Erythroblast (primary cell): ENCODE results near the gene SLIT1.
A peak's percentile ranks its signal among the peaks of the same experiment; 100 is the strongest.

Experiments
- DNase-seq, 2 experiments: peaks; one replicate each; lab custom pipeline; 2025; lab: John Stamatoyannopoulos, UW
- GATA1 ChIP-seq: IDR thresholded peaks from 2 replicates; pipeline ENCODE4 v1.6.1; 2011; ENCODE audit warnings: low read depth, mild to moderate bottlenecking, control low read depth, low read length, moderate library complexity
- POLR2A ChIP-seq: IDR thresholded peaks from 2 replicates; pipeline ENCODE4 v1.6.1; 2011; ENCODE audit warnings: mild to moderate bottlenecking, low read length

SLIT1 gene

GRCh38 chr10:97185326-97186058, at the start of gene SLIT1:
Gene SLIT1, minus strand, starts transcription at chr10:97185959. Its CDS starts 285 bp downstream, at chr10:97185674.
- DNase-seq: no peak
- TF ChIP-seq GATA1 (no peak), POLR2A (no peak)

- TF ChIP-seq GATA1 (no peak), POLR2A (no peak)
- no peak for DNase-seq
These were observed 49.6 kb upstream of the SLIT1 start for GRCh38 chr10:97235353-97235752.

GRCh38 chr10:97234400-97234799, 48.6 kb upstream of the SLIT1 start:
- TF ChIP-seq POLR2A (no peak), GATA1 (no peak)
- peak; percentile 59 to 63 for DNase-seq

GRCh38 chr10:97230146-97230545, 44.4 kb upstream of the SLIT1 start:
- no peak for DNase-seq

GRCh38 chr10:97229322-97230015, 43.7 kb upstream of the SLIT1 start:
- TF ChIP-seq GATA1: no peak
- TF ChIP-seq POLR2A: no peak
- no peak for DNase-seq

More at GRCh38 chr10:97230146-97230545, 44.4 kb upstream of the SLIT1 start:
- no peak for TF ChIP-seq GATA1
- TF ChIP-seq POLR2A: no peak

GRCh38 chr10:97228775-97229157, 43.0 kb upstream of the SLIT1 start:
- DNase-seq: no peak
- TF ChIP-seq GATA1: no peak
- no peak for TF ChIP-seq POLR2A

GRCh38 chr10:97228130-97228774, 42.5 kb upstream of the SLIT1 start:
- TF ChIP-seq GATA1: no peak
- no peak for TF ChIP-seq POLR2A
- no peak for DNase-seq

- DNase-seq: no peak
- TF ChIP-seq GATA1 (no peak), POLR2A (no peak)
These were observed 40.6 kb upstream of the SLIT1 start for GRCh38 chr10:97226398-97226797.

GRCh38 chr10:97224483-97225435, 39.0 kb upstream of the SLIT1 start:
- DNase-seq: no peak
- no peak for TF ChIP-seq POLR2A
- no peak for TF ChIP-seq GATA1

- DNase-seq: peak; percentile 11 to 60
- no peak for TF ChIP-seq GATA1
- TF ChIP-seq POLR2A: no peak
These were observed 36.7 kb upstream of the SLIT1 start for GRCh38 chr10:97222326-97222961.

- no peak for DNase-seq
- no peak for TF ChIP-seq GATA1
- no peak for TF ChIP-seq POLR2A
These were observed 34.6 kb upstream of the SLIT1 start for GRCh38 chr10:97220355-97220754.

GRCh38 chr10:97217299-97217698, 31.5 kb upstream of the SLIT1 start:
- DNase-seq: no peak
- TF ChIP-seq POLR2A (no peak), GATA1 (no peak)

GRCh38 chr10:97215619-97216260, 30.0 kb upstream of the SLIT1 start:
- TF ChIP-seq POLR2A (no peak), GATA1 (no peak)
- peak; percentile 32 to 84 for DNase-seq
